Measurements from ENCODE around the gene GNB1. TPM values are rescaled to one million over a fixed set of nuclear protein-coding genes. Genes with fewer than 3 reads are reported as not detected.
"Not testable (repeated sequence)": the region's sequence is repeated elsewhere in the genome, so short reads cannot be mapped to it uniquely, and the experiment has no call there.

Gene GNB1
- total RNA-seq, 4 donors from 2014 or later = 154 to 200 (median 174) TPM

- no peak for TF ChIP-seq CTCF (IDR thresholded peaks at IDR 0.05)
- H3K27me3 ChIP-seq = no peaks in the 10 kb centered on the region
- no peak overlapping the region for H3K4me3 ChIP-seq (replicated peaks in 1 of 3)
- no peaks in the 10 kb centered on the region for H3K9me3 ChIP-seq
- 60 to 71% methylated on average over 4 of the region's 4 CpGs for WGBS, 2 donors
- no peaks in the 10 kb centered on the region for H3K36me3 ChIP-seq
- peaks cover 24 to 50% of the 10 kb centered on the region in 2 donors for H3K4me1 ChIP-seq
- no peak for DNase-seq
- peak overlapping the region in 1 of 3 donors; percentile 72 for H3K27ac ChIP-seq
- intact Hi-C loops (cut with DNase I) = no loop called here
These were observed 33.7 kb downstream of the GNB1 start for GRCh38 chr1:1857096-1857703.

GRCh38 chr1:1856161-1856560, 34.7 kb downstream of the GNB1 start:
- 88 to 89% methylated on average over 6 of the region's 6 CpGs for WGBS, 2 donors
- DNase-seq; H3K27me3 ChIP-seq; H3K4me3 ChIP-seq (replicated peaks in 1 of 3); H3K36me3 ChIP-seq; H3K9me3 ChIP-seq; H3K27ac ChIP-seq; intact Hi-C loops (cut with DNase I): not testable (repeated sequence)
- peaks cover 24 to 46% of the 10 kb centered on the region in 2 donors for H3K4me1 ChIP-seq

- TF ChIP-seq CTCF (IDR thresholded peaks at IDR 0.05) (no peak), POLR2A (IDR thresholded peaks at IDR 0.05) (no peak)
- 76 to 78% methylated on average over 7 of the region's 7 CpGs for WGBS, 2 donors
These were observed 37.2 kb downstream of the GNB1 start for GRCh38 chr1:1853593-1854257.

GRCh38 chr1:1852619-1853414, 38.1 kb downstream of the GNB1 start:
- Histone ChIP-seq H3K4me3 (replicated peaks in 1 of 3) (no peak overlapping the region), H3K27ac (no peak overlapping the region), H3K4me1 (peaks cover 11 to 19% of the 10 kb centered on the region in 2 donors), H3K9me3 (no peaks in the 10 kb centered on the region), H3K27me3 (no peaks in the 10 kb centered on the region), H3K36me3 (no peaks in the 10 kb centered on the region)
- 81 to 85% methylated on average over 10 of the region's 10 CpGs for WGBS, 2 donors
- intact Hi-C loops (cut with DNase I) = no loop called here
- TF ChIP-seq CTCF (IDR thresholded peaks at IDR 0.05) = no peak
- TF ChIP-seq POLR2A (IDR thresholded peaks at IDR 0.05) = no peak
- no peak for DNase-seq

More at GRCh38 chr1:1853593-1854257, 37.2 kb downstream of the GNB1 start:
- no peaks in the 10 kb centered on the region for H3K9me3 ChIP-seq
- DNase-seq = no peak
- intact Hi-C loops (cut with DNase I) = no loop called here
- H3K4me3 ChIP-seq (replicated peaks in 1 of 3) = no peak overlapping the region
- no peak overlapping the region for H3K27ac ChIP-seq
- no peaks in the 10 kb centered on the region for H3K27me3 ChIP-seq
- H3K4me1 ChIP-seq = peaks cover 18 to 25% of the 10 kb centered on the region in 2 donors
- H3K36me3 ChIP-seq = no peaks in the 10 kb centered on the region

GRCh38 chr1:1847890-1848289, 43.0 kb downstream of the GNB1 start:
- H3K9me3 ChIP-seq = no peaks in the 10 kb centered on the region
- no peaks in the 10 kb centered on the region for H3K36me3 ChIP-seq
- no peak for DNase-seq
- 72 to 80% methylated on average over 10 of the region's 10 CpGs for WGBS, 2 donors
- no peak overlapping the region for H3K4me3 ChIP-seq (replicated peaks in 1 of 3)
- no peak for TF ChIP-seq POLR2A (IDR thresholded peaks at IDR 0.05)
- no peak for TF ChIP-seq CTCF (IDR thresholded peaks at IDR 0.05)
- peaks cover 23 to 30% of the 10 kb centered on the region in 2 donors for H3K4me1 ChIP-seq
- intact Hi-C loops (cut with DNase I) = no loop called here
- H3K27ac ChIP-seq = peak overlapping the region in 1 of 3 donors; percentile 29
- no peaks in the 10 kb centered on the region for H3K27me3 ChIP-seq
